ENCODE results near the gene ADAM17.

ADAM17 gene

DNA sequence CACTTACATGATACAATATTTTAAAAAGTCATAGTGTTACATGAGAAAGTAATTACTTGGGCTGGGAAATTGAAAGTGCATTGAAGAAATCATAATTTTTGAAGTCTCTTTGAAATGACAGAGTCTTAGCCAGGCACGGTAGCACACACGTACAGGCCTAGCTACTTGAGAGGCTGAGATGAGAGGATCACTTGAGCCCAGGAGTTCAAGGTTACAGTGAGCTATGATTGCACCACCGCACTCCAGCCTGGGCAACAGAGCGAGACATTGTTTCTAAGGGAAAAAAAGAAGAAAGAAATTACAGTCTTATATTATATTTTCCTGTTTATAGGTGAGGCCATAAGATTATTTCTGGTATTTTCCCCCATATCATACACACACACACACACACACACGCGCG, 90.5 kb downstream of the ADAM17 start:
- no peak for DNase-seq

DNA sequence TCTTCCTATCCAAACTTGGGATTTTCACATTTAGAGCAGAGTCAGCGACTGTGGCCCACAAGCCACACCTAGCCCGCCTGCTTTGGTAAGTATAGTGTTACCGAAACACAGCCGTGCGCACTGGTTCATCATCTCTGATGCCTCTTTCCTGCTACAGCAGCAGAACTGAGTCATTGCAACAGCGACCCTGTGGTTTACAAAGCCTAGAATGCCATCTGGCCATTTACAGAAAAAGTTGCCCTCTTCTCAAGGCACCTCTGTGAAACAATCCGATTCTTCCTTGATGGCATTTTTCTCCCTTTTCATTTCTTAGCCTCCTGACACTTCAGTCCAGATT, 92.0 kb downstream of the ADAM17 start:
- peak; percentile 32 to 46 for DNase-seq

DNA sequence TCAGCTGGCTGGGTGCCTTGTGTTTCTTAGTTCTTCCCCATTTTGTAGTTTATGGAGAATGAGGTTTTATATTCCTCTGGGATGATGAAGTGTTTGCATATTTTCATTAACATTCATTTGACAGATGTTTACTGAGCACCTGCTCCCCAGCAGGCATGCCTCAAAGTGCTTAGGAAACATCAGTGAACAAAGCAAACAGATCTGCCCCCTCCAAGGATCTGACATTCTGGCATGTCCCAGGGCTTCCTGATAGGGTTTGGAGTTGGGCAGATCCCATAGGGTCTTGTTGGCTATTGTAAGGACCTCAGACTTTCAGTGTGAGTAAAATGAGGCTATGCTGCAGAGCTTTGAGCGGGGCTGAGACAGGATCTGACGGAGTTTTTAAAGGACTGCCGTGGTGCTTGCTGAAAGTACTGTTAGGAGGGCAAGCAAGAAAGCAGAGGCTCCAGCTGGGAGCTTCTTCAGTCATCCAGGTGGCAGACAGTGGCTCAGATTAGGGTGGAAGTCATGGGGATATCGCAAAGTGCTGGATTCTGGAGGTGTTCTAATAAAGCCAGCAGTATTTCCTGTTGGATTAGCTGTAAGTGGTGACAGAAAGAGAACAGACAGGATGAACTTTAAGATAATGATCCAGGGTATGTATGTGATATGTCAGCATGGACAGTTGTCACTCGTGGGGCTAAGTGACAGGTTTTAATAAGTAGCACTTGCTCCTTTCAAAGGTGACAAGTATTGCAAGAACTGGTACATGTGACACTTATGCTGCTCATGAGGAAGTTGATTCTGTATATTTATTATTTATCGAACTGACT, 92.5 kb downstream of the ADAM17 start:
- DNase-seq, result no peak

DNA sequence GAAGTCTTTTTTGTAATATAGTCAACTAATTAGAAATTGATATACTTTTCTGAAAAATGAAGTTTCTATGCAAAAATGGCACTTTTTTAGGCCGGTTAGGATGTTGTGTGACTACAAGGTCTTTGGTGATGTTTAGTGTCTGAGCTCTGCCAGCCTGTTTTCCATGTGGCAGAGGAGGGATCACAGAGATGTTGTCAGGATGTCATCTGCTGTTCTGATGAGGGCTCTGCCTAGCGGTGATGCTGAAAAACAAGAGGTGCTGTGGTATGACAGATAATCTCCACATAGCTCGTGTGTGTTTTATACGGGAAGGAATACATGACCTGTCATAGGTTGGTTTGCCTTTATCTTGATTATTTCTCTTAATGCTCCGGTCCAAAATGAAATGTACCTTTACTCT, 93.3 kb downstream of the ADAM17 start:
- no peak for DNase-seq

DNA sequence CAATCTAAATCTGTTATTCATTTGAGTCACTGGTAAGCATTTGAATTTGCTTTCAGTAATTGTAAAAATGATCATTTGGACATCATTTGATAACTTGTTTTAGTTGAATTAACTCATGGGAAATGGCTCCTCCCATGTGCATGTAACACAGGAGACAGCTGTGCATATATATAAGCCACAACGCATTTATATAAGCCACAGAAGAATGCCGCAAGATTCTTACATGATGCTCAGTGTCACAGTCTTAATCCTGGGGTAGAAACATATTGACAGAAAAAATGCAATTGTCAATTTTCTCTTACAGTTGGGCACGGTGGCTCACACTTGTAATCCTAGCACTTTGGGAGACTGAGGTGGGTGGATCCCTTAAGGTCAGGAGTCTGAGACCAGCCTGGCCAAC, 94.6 kb downstream of the ADAM17 start:
- no peak for DNase-seq

DNA sequence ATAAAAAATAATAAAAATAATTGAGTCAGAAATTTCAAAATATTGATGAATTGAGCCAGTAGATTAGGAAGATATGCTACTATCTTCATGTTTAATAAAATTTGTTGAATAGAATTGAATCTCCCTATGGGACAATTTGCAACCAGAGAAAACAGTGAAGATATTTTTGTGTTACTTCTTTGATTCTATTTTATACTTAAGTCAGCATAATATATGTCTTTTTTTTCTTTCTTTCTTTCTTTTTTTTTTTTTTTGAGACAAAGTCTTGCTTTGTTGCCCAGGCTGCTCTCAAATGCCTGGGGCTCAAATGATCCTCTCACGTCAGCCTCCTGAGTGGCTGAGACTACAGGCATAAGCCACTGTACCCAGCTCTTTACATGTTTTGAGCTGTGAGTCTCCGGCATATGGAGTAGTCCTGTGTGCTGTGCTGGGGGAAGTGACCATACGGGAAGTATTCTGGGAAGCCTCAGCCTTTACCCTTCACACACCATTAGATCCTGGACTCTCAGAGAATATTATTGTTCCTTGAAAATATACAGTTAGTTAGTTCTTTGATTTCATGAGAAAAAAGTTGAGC, 95.1 kb downstream of the ADAM17 start:
- no peak for DNase-seq

GRCh38 chr2:9451231-9451630, 104.4 kb downstream of the ADAM17 start:
- no peak for DNase-seq

- no peak for DNase-seq
Measured at GRCh38 chr2:9445089-9445488, 110.5 kb downstream of the ADAM17 start.

- no peak for DNase-seq
Measured at GRCh38 chr2:9443526-9443925, 112.1 kb downstream of the ADAM17 start.

GRCh38 chr2:9441556-9441955, 114.1 kb downstream of the ADAM17 start:
- DNase-seq, result no peak

GRCh38 chr2:9440058-9440727, 115.4 kb downstream of the ADAM17 start:
- no peak for DNase-seq

- no peak for DNase-seq
Measured at GRCh38 chr2:9439536-9439935, 116.1 kb downstream of the ADAM17 start.
